HG02678 (cell line): ENCODE measurements around the gene ST8SIA6.
"Not testable (repeated sequence)": the region's sequence is repeated elsewhere in the genome, so short reads cannot be mapped to it uniquely, and the experiment has no call there.

ENCODE experiments used
- ATAC-seq: cut with Tn5 transposase; IDR thresholded peaks from one replicate; pipeline ENCODE4 v1.9.1; 2021; ENCODE audit warnings: mild to moderate bottlenecking, moderate library complexity; ENCODE audit not compliant: unreplicated experiment

ST8SIA6 gene

GRCh38 chr10:17460756-17461155 lies 6.4 kb upstream of the ST8SIA6 start:
- ATAC-seq = no peak

GRCh38 chr10:17457083-17457482 lies 2.7 kb upstream of the ST8SIA6 start:
- no peak for ATAC-seq

GRCh38 chr10:17456032-17456548 lies 1.7 kb upstream of the ST8SIA6 start:
- ATAC-seq = no peak

GRCh38 chr10:17455015-17455520 lies 673 bp upstream of the ST8SIA6 start:
- ATAC-seq = no peak

- ATAC-seq = no peak
Observed at GRCh38 chr10:17453373-17454091, 863 bp downstream of the ST8SIA6 start.

- no peak for ATAC-seq
Observed at GRCh38 chr10:17453035-17453372, 1.4 kb downstream of the ST8SIA6 start.

- no peak for ATAC-seq
Observed at GRCh38 chr10:17452060-17452841, 2.1 kb downstream of the ST8SIA6 start.

- ATAC-seq = no peak
Observed at GRCh38 chr10:17450024-17450423, 4.4 kb downstream of the ST8SIA6 start.

GRCh38 chr10:17445400-17445998 lies 8.9 kb downstream of the ST8SIA6 start:
- ATAC-seq = no peak

GRCh38 chr10:17444388-17444714 lies 10.0 kb downstream of the ST8SIA6 start:
- ATAC-seq = no peak

GRCh38 chr10:17443707-17444387 lies 10.5 kb downstream of the ST8SIA6 start:
- peak; percentile 87 for ATAC-seq

- no peak for ATAC-seq
Observed at GRCh38 chr10:17438583-17438982, 15.8 kb downstream of the ST8SIA6 start.

- not testable (repeated sequence) for ATAC-seq
Observed at GRCh38 chr10:17436578-17436977, 17.8 kb downstream of the ST8SIA6 start.

GRCh38 chr10:17435953-17436352 lies 18.4 kb downstream of the ST8SIA6 start:
- ATAC-seq = no peak

GRCh38 chr10:17435187-17435586 lies 19.2 kb downstream of the ST8SIA6 start:
- ATAC-seq = no peak

- ATAC-seq = no peak
Observed at GRCh38 chr10:17432723-17433122, 21.7 kb downstream of the ST8SIA6 start.

- ATAC-seq = no peak
Observed at GRCh38 chr10:17431871-17432311, 22.5 kb downstream of the ST8SIA6 start.

GRCh38 chr10:17430647-17431355 lies 23.6 kb downstream of the ST8SIA6 start:
- ATAC-seq = peak; percentile 48

- ATAC-seq = no peak
Observed at GRCh38 chr10:17429490-17429889, 24.9 kb downstream of the ST8SIA6 start.

- ATAC-seq = peak; percentile 67
Observed at GRCh38 chr10:17428351-17429097, 25.9 kb downstream of the ST8SIA6 start.
